GM18505 (cell line): ENCODE data around the gene LYSMD3.
"Not testable (repeated sequence)": the region's sequence is repeated elsewhere in the genome, so short reads cannot be mapped to it uniquely, and the experiment has no call there.

Experiments
- ATAC-seq: cut with Tn5 transposase; IDR thresholded peaks from one replicate; pipeline ENCODE4 v1.9.1; 2021; ENCODE audit not compliant: unreplicated experiment
- POLR2A ChIP-seq: IDR thresholded peaks from 4 replicates; pipeline ENCODE4 v1.6.1; 2011; ENCODE audit warnings: borderline replicate concordance; ENCODE audit not compliant: insufficient read depth, insufficient read length; ENCODE audit errors: extremely low read depth

The LYSMD3 gene

GRCh38 chr5:90529194-90529938 lies at the start of gene LYSMD3:
TSS of gene LYSMD3 (minus strand) at chr5:90529584. CDS start at chr5:90525289, 4,295 bp downstream.
- peak; percentile 86 for TF ChIP-seq POLR2A

GRCh38 chr5:90576566-90576965 lies 47.2 kb upstream of the LYSMD3 start:
- ATAC-seq = not testable (repeated sequence)

More at GRCh38 chr5:90529194-90529938, at the start of gene LYSMD3:
- ATAC-seq = peak; percentile 93

- no peak for ATAC-seq
Measured at GRCh38 chr5:90575712-90576111, 46.3 kb upstream of the LYSMD3 start.

GRCh38 chr5:90571147-90571773 lies 41.9 kb upstream of the LYSMD3 start:
- no peak for ATAC-seq
- TF ChIP-seq POLR2A = no peak

More at GRCh38 chr5:90575712-90576111, 46.3 kb upstream of the LYSMD3 start:
- TF ChIP-seq POLR2A = no peak

GRCh38 chr5:90570034-90570433 lies 40.6 kb upstream of the LYSMD3 start:
- TF ChIP-seq POLR2A = no peak
- no peak for ATAC-seq

- TF ChIP-seq POLR2A = no peak
Measured at GRCh38 chr5:90569084-90569483, 39.7 kb upstream of the LYSMD3 start.

DNA sequence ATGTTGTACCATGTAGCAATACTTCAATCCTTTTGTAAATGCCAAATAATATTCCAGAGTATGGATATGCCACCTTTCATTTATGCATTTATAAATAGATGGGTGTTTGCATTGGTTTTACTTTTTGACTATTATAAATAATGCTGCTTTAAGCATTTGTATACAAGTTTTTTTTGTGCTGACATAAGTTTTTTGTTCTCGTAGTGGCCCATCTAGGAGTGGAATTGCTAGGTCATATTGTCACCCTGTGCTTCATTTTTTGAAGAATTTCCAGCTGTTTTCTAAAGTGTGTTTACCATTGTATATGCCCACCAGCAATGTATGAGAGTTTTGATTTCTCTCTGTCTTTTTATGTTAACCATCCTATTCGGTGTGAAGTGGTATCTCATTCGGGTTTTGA lies 36.1 kb upstream of the LYSMD3 start:
- ATAC-seq = no peak
- TF ChIP-seq POLR2A = no peak

More at GRCh38 chr5:90569084-90569483, 39.7 kb upstream of the LYSMD3 start:
- no peak for ATAC-seq

DNA sequence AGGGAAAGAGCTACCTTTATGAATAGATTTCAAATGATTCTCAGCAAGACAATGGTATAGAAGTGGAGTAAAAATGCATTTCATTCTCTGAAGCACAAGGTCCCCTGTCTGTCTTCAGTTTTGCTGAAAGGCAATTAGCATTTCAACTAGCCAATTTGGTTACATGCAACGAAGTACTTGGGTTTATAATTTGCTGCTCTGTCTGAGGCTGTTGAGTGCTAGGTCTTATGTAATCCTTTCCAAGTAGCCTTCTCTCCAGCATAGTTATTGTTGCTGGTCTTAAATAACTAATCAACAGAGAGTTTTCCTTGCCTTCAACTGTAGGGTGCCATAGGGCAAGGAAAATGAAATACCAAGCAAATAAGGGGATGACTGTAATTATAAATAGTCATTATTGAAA lies 33.7 kb upstream of the LYSMD3 start:
- no peak for TF ChIP-seq POLR2A
- no peak for ATAC-seq

- no peak for TF ChIP-seq POLR2A
- ATAC-seq = no peak
Measured at GRCh38 chr5:90562341-90562740, 33.0 kb upstream of the LYSMD3 start.

GRCh38 chr5:90561766-90562165 lies 32.4 kb upstream of the LYSMD3 start:
- no peak for TF ChIP-seq POLR2A
- no peak for ATAC-seq

GRCh38 chr5:90560771-90561170 lies 31.4 kb upstream of the LYSMD3 start:
- TF ChIP-seq POLR2A = no peak
- ATAC-seq = no peak

GRCh38 chr5:90558344-90559192 lies 29.2 kb upstream of the LYSMD3 start, which contains the start of gene ADGRV1:
TSS of gene ADGRV1 (plus strand) at chr5:90558797. CDS start at chr5:90558896, 99 bp downstream.
- ATAC-seq = peak; percentile 55
- no peak for TF ChIP-seq POLR2A

DNA sequence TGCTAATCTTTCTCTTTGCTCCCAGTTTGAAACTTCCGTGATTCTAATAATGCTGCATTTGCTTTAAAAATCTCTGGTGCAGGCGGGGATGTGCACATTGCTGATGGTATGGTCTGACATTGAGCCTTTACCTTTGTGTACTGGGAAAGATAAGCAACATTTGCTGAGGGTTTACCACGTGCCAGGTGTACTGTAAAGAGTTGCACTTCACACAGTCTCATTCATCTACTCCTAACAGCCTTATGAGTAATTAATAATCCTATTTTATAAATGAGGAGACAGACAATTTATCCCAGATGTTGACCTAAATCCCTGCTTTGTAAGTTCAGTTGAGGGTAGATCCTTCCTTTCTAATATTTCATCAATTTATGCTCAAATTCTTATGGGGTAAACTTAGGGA lies 28.5 kb upstream of the LYSMD3 start:
- ATAC-seq = no peak
- TF ChIP-seq POLR2A = no peak
